ENCODE measurements around the gene PPP2R3B.

PPP2R3B gene

DNA sequence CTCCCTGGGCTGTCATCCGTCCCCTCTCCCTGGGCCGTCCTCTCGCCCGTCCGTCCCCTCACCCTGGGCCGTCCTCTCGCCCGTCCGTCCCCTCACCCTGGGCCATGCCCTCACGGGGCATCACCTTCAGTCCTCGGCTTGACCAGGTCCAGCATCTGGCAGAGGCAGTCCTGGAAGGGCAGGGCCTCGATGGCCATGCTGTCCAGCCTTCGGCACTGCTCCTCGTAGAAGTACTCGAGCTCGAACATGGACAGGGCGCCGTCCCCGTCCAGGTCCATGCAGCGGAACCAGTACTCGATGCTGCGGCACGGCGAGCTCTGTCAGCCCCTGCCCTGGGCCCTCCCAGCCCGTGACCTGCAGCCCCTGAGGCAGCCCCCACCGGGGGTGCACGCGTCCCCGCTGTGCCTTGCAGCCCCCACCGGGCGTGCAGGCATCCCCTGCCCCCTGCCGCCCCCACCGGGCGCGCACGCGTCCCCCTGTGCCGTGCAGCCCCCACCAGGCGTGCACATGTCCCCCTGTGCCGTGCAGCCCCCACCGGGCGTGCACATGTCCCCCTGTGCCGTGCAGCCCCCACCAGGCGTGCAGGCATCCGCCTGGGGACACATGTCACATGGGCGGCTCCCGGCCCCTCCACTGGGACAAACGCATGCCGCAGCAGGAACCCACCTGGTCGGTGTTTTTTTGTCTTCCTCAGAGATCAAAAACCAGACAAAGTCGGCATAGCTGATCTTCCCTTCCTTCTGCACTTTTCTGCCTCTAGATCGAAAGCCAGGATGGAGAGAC lies 45.9 kb downstream of the PPP2R3B start:
- H3K36me3 ChIP-seq (ENCODE audit: control insufficient read depth in 1 of 2, insufficient read depth in 2 of 2, low read length in 2 of 2) = peaks cover 0 to 21% of the 10 kb centered on the region in 2 donors
- no peak overlapping the region for H3K27ac ChIP-seq (ENCODE audit: low read length)
- H3K27me3 ChIP-seq (ENCODE audit: low read depth, low read length) = no peaks in the 10 kb centered on the region
- H3K4me1 ChIP-seq (ENCODE audit: control insufficient read depth in 1 of 2, insufficient read depth in 2 of 2, low read length in 2 of 2) = no peaks in the 10 kb centered on the region
- H3K4me3 ChIP-seq (ENCODE audit: low read depth in 1 of 2, low read length in 2 of 2) = no peak overlapping the region
- H3K9me3 ChIP-seq (ENCODE audit: control insufficient read depth in 1 of 2, low read length in 2 of 2) = peaks cover 0 to 4% of the 10 kb centered on the region in 2 donors

DNA sequence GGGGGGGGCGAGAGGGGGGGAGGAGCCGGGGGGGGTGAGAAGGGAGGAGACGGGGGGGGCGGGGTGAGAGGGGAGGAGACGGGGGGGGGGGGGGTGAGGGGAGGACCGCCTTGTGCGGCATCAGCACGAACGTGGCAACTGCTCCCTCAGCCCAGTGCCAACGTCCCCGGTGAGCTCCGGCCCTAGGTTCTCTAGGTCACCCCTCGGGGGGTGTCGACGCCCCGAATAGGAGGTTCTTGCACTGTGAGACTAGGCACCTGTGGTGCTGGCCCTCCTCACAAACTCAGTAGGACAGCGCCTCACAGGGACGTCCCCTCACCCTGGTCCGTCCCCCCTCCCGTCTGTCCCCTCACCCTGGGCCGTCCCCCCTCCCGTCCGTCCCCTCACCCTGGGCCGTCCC lies 46.6 kb downstream of the PPP2R3B start:
- Histone ChIP-seq H3K4me3 (ENCODE audit: low read depth in 1 of 2, low read length in 2 of 2) (no peak overlapping the region), H3K4me1 (ENCODE audit: control insufficient read depth in 1 of 2, insufficient read depth in 2 of 2, low read length in 2 of 2) (no peaks in the 10 kb centered on the region), H3K36me3 (ENCODE audit: control insufficient read depth in 1 of 2, insufficient read depth in 2 of 2, low read length in 2 of 2) (peaks cover 0 to 23% of the 10 kb centered on the region in 2 donors)

DNA sequence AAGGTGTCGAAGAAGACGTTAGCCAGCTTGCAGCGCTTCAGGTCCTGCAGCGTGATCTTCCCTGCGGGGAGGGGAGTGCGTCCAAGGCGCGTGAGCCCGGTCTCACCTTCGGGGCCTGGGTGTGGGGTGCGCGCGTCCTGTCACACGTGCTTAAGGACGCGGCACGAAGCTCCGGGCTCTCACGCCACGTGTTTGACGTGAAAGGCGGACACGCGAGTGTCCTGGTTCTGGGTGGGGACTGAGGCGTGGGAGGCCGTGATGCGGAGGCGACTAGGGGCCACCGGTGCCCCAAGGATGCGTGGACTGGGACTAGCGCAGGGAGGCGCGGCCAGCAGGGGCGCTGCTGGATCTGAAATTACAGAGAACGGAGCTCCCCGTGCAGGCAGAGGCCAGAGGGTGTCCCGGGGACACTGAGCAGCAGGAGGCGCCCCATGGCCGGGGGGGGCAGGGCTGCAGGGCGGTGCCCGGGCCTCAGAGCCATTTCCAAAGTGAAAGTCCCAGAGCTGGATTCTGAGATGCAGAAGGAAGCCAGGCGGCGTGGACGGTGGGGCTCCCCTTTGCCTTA lies 47.8 kb downstream of the PPP2R3B start:
- Histone ChIP-seq H3K27ac (ENCODE audit: low read length) (no peak overlapping the region), H3K4me3 (ENCODE audit: low read depth in 1 of 2, low read length in 2 of 2) (no peak overlapping the region), H3K27me3 (ENCODE audit: low read depth, low read length) (no peaks in the 10 kb centered on the region), H3K36me3 (ENCODE audit: control insufficient read depth in 1 of 2, insufficient read depth in 2 of 2, low read length in 2 of 2) (peaks cover 0 to 31% of the 10 kb centered on the region in 2 donors), H3K4me1 (ENCODE audit: control insufficient read depth in 1 of 2, insufficient read depth in 2 of 2, low read length in 2 of 2) (no peaks in the 10 kb centered on the region), H3K9me3 (ENCODE audit: control insufficient read depth in 1 of 2, low read length in 2 of 2) (peaks cover 0 to 4% of the 10 kb centered on the region in 2 donors)

More for the DNA sequence above, 46.6 kb downstream of the PPP2R3B start:
- H3K9me3 ChIP-seq (ENCODE audit: control insufficient read depth in 1 of 2, low read length in 2 of 2) = peaks cover 0 to 4% of the 10 kb centered on the region in 2 donors
- no peak overlapping the region for H3K27ac ChIP-seq (ENCODE audit: low read length)
- no peaks in the 10 kb centered on the region for H3K27me3 ChIP-seq (ENCODE audit: low read depth, low read length)

- no peak overlapping the region for H3K27ac ChIP-seq (ENCODE audit: low read length)
- H3K4me3 ChIP-seq (ENCODE audit: low read depth in 1 of 2, low read length in 2 of 2) = no peak overlapping the region
- no peaks in the 10 kb centered on the region for H3K4me1 ChIP-seq (ENCODE audit: control insufficient read depth in 1 of 2, insufficient read depth in 2 of 2, low read length in 2 of 2)
- H3K9me3 ChIP-seq (ENCODE audit: control insufficient read depth in 1 of 2, low read length in 2 of 2) = peaks cover 0 to 4% of the 10 kb centered on the region in 2 donors
- no peaks in the 10 kb centered on the region for H3K27me3 ChIP-seq (ENCODE audit: low read depth, low read length)
- peaks cover 0 to 37% of the 10 kb centered on the region in 2 donors for H3K36me3 ChIP-seq (ENCODE audit: control insufficient read depth in 1 of 2, insufficient read depth in 2 of 2, low read length in 2 of 2)
These were observed 48.3 kb downstream of the PPP2R3B start for GRCh38 chrX:338281-338835.

- Histone ChIP-seq H3K36me3 (ENCODE audit: control insufficient read depth in 1 of 2, insufficient read depth in 2 of 2, low read length in 2 of 2) (peaks cover 0 to 40% of the 10 kb centered on the region in 2 donors), H3K4me1 (ENCODE audit: control insufficient read depth in 1 of 2, insufficient read depth in 2 of 2, low read length in 2 of 2) (no peaks in the 10 kb centered on the region)
These were observed 49.3 kb downstream of the PPP2R3B start for GRCh38 chrX:337331-337831.

DNA sequence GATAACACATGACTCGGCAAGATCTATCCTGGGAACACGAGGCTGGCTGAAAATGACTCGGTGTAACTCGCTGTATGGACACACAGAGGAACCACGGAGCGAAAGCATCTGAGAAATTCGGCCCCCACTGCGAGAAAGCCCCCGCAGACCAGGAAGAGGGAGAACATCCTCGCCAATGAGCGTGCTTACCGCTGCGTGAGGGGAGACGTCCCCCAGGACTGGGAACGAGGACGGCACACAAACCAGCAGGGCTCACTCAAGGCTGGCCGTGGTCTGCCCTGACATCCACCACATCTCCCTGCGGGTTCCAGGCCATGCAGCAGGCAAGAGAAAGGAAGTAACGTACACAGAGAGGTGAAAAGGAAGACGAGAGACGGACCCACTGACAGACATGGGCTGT lies 50.5 kb downstream of the PPP2R3B start:
- peaks cover 0 to 4% of the 10 kb centered on the region in 2 donors for H3K9me3 ChIP-seq (ENCODE audit: control insufficient read depth in 1 of 2, low read length in 2 of 2)
- no peak overlapping the region for H3K4me3 ChIP-seq (ENCODE audit: low read depth in 1 of 2, low read length in 2 of 2)
- peaks cover under 1% of the 10 kb centered on the region for H3K27me3 ChIP-seq (ENCODE audit: low read depth, low read length)
- peaks cover 0 to 40% of the 10 kb centered on the region in 2 donors for H3K36me3 ChIP-seq (ENCODE audit: control insufficient read depth in 1 of 2, insufficient read depth in 2 of 2, low read length in 2 of 2)
- no peak overlapping the region for H3K27ac ChIP-seq (ENCODE audit: low read length)
- peaks cover 0 to 7% of the 10 kb centered on the region in 2 donors for H3K4me1 ChIP-seq (ENCODE audit: control insufficient read depth in 1 of 2, insufficient read depth in 2 of 2, low read length in 2 of 2)

More at GRCh38 chrX:337331-337831, 49.3 kb downstream of the PPP2R3B start:
- Histone ChIP-seq H3K27me3 (ENCODE audit: low read depth, low read length) (no peaks in the 10 kb centered on the region), H3K27ac (ENCODE audit: low read length) (no peak overlapping the region), H3K9me3 (ENCODE audit: control insufficient read depth in 1 of 2, low read length in 2 of 2) (peaks cover 0 to 4% of the 10 kb centered on the region in 2 donors), H3K4me3 (ENCODE audit: low read depth in 1 of 2, low read length in 2 of 2) (no peak overlapping the region)

DNA sequence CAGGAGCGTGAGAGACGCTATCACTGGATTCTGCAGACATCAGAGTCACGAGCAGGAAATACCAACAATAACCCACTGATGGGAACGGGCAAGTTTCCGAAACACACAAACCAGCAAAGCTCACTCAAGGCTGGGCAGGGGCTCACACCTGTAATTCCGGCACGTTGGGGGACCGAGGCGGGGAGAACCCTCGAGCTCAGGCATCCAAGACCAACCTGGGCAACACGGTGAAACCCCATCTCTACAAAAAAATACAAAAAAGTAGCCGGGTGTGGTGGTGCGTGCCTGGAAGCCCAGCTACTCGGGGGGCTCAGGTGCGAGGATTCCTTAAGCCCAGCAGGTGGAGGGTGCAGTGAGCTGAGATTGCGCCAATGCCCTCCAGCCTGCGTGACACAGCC lies 51.0 kb downstream of the PPP2R3B start:
- peaks cover 4% of the 10 kb centered on the region for H3K27me3 ChIP-seq (ENCODE audit: low read depth, low read length)
- H3K27ac ChIP-seq (ENCODE audit: low read length) = no peak overlapping the region
- H3K4me1 ChIP-seq (ENCODE audit: control insufficient read depth in 1 of 2, insufficient read depth in 2 of 2, low read length in 2 of 2) = peaks cover 0 to 11% of the 10 kb centered on the region in 2 donors
- no peak overlapping the region for H3K4me3 ChIP-seq (ENCODE audit: low read depth in 1 of 2, low read length in 2 of 2)
- H3K9me3 ChIP-seq (ENCODE audit: control insufficient read depth in 1 of 2, low read length in 2 of 2) = peaks cover 0 to 4% of the 10 kb centered on the region in 2 donors
- peaks cover 0 to 40% of the 10 kb centered on the region in 2 donors for H3K36me3 ChIP-seq (ENCODE audit: control insufficient read depth in 1 of 2, insufficient read depth in 2 of 2, low read length in 2 of 2)

DNA sequence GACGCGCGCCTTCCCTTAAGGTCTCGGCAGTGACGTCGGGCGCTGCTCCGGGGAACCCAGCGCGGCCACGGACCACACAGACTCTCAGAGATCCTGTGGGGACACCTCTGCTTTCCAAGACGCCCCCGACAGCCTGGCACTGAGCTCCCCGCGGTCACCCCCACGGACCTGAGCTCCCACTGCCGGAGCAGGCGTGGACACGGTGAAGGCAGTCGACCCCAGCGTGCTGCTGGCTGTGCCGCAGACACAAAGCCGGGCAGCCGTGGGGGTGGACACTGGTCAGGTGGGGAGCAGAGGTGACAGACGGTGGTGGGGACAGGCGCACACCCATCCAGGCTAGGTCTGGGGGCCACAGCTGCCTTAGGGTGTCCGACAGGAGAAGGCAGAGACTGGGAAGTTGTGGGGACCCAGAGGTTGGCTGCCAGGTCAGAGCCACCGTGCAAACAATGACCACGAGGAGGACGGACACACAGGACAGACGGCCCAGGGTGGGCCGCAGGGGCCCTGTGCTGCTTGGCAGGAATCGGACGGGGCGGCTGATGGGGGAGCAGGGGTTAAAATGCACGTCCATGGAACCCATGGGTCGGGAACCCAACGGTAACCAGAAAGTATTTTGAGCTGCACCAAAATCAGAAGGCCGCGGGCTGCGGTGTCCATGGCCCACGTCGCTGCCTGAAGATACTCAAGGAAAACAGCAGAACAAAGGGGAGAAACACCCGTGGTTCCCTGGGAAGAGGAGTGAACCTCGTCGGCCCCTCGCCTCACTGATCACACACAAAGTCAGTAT lies 51.5 kb downstream of the PPP2R3B start:
- Histone ChIP-seq H3K4me3 (ENCODE audit: low read depth in 1 of 2, low read length in 2 of 2) (no peak overlapping the region), H3K27me3 (ENCODE audit: low read depth, low read length) (peaks cover 9% of the 10 kb centered on the region), H3K27ac (ENCODE audit: low read length) (no peak overlapping the region), H3K4me1 (ENCODE audit: control insufficient read depth in 1 of 2, insufficient read depth in 2 of 2, low read length in 2 of 2) (peaks cover 0 to 12% of the 10 kb centered on the region in 2 donors), H3K36me3 (ENCODE audit: control insufficient read depth in 1 of 2, insufficient read depth in 2 of 2, low read length in 2 of 2) (peaks cover 0 to 40% of the 10 kb centered on the region in 2 donors), H3K9me3 (ENCODE audit: control insufficient read depth in 1 of 2, low read length in 2 of 2) (peaks cover 0 to 4% of the 10 kb centered on the region in 2 donors)

DNA sequence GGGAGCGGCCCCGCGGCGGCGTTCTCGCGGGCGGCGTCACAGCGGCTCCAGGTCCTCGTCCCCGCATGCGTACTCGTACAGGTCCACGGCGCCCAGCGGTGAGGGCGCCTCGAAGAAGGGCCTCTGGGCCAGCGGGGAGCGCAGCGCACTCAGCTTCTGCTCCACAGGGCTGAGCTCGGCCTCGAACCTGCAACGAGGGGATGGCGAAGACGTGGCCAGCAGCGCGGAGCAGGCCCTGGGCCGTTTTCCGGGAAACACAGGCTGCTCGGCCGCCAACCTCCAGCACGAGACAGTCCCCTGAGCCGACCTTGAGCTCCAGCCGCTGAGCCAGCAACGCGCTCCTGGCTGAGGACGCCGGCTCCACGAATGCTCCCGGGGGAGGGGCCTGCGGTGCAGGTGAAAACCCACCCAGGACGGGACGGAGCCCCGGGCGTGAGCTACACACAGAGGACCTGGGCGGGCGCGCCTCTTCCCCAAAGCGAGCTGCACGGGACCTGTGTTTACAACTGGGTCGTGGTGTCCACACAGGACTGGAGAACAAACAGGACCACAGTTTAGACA lies 52.3 kb downstream of the PPP2R3B start:
- peaks cover 9% of the 10 kb centered on the region for H3K27me3 ChIP-seq (ENCODE audit: low read depth, low read length)
- peaks cover 0 to 4% of the 10 kb centered on the region in 2 donors for H3K9me3 ChIP-seq (ENCODE audit: control insufficient read depth in 1 of 2, low read length in 2 of 2)
- H3K4me1 ChIP-seq (ENCODE audit: control insufficient read depth in 1 of 2, insufficient read depth in 2 of 2, low read length in 2 of 2) = peaks cover 0 to 12% of the 10 kb centered on the region in 2 donors
- no peak overlapping the region for H3K27ac ChIP-seq (ENCODE audit: low read length)
- peaks cover 0 to 40% of the 10 kb centered on the region in 2 donors for H3K36me3 ChIP-seq (ENCODE audit: control insufficient read depth in 1 of 2, insufficient read depth in 2 of 2, low read length in 2 of 2)
- H3K4me3 ChIP-seq (ENCODE audit: low read depth in 1 of 2, low read length in 2 of 2) = no peak overlapping the region

DNA sequence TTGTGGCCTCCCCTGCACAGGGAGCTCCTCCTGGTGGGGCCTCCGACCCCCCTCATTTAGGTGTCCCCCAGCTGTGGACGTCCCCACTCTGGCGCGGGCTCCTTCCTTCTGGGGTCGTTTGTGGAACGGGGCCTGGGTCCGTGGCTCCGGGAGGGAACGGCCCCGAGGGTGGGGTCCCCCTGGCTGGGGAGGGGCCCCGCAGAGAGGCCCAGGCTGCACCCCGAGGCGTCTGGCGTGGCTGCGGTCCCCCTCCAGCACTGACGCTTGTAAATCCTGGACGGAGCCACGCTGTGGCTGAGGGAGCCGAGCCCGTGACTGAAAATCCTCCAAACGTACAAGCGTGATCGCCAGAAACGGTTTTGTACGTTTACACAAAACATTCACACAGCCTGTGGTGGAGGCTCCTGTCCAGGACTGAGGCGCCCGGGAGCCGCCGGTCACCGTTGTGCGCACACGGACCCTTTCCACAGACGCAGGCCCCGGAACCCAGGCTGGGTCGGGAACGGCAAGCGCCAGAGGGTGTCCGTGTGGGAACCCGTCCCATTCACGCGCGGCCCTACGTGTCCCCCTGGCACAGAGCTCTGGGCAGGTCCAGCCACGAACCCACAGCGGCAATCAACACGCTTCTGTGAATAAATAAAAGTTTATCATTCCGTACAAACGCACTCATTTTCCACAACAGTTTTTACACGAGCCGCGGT lies 52.9 kb downstream of the PPP2R3B start:
- Histone ChIP-seq H3K4me3 (ENCODE audit: low read depth in 1 of 2, low read length in 2 of 2) (no peak overlapping the region), H3K27me3 (ENCODE audit: low read depth, low read length) (peaks cover 9% of the 10 kb centered on the region), H3K27ac (ENCODE audit: low read length) (no peak overlapping the region), H3K36me3 (ENCODE audit: control insufficient read depth in 1 of 2, insufficient read depth in 2 of 2, low read length in 2 of 2) (peaks cover 0 to 39% of the 10 kb centered on the region in 2 donors), H3K4me1 (ENCODE audit: control insufficient read depth in 1 of 2, insufficient read depth in 2 of 2, low read length in 2 of 2) (peaks cover 0 to 12% of the 10 kb centered on the region in 2 donors), H3K9me3 (ENCODE audit: control insufficient read depth in 1 of 2, low read length in 2 of 2) (peaks cover 0 to 4% of the 10 kb centered on the region in 2 donors)
